ENCODE data around the gene GRB14.

GRB14 gene

GRCh38 chr2:164613321-164613982, 7.8 kb downstream of the GRB14 start:
- no peak for DNase-seq (ENCODE audit: low read depth)

- no peak for DNase-seq (ENCODE audit: low read depth)
Observed at GRCh38 chr2:164609790-164610189, 11.5 kb downstream of the GRB14 start.

- no peak for DNase-seq (ENCODE audit: low read depth)
Observed at GRCh38 chr2:164606557-164606956, 14.7 kb downstream of the GRB14 start.

- DNase-seq (ENCODE audit: low read depth), result no peak
Observed at GRCh38 chr2:164605295-164605694, 16.0 kb downstream of the GRB14 start.

GRCh38 chr2:164600763-164601162, 20.5 kb downstream of the GRB14 start:
- DNase-seq (ENCODE audit: low read depth), result no peak

- no peak for DNase-seq (ENCODE audit: low read depth)
Observed at GRCh38 chr2:164599954-164600589, 21.2 kb downstream of the GRB14 start.

GRCh38 chr2:164597983-164598382, 23.3 kb downstream of the GRB14 start:
- DNase-seq (ENCODE audit: low read depth), result no peak

GRCh38 chr2:164595031-164595430, 26.3 kb downstream of the GRB14 start:
- no peak for DNase-seq (ENCODE audit: low read depth)

GRCh38 chr2:164593959-164594358, 27.3 kb downstream of the GRB14 start:
- DNase-seq (ENCODE audit: low read depth), result no peak

GRCh38 chr2:164593541-164593940, 27.7 kb downstream of the GRB14 start:
- DNase-seq (ENCODE audit: low read depth), result no peak

GRCh38 chr2:164589522-164589921, 31.8 kb downstream of the GRB14 start:
- no peak for DNase-seq (ENCODE audit: low read depth)

- no peak for DNase-seq (ENCODE audit: low read depth)
Observed at GRCh38 chr2:164581050-164581449, 40.2 kb downstream of the GRB14 start.

- no peak for DNase-seq (ENCODE audit: low read depth)
Observed at GRCh38 chr2:164574931-164575330, 46.4 kb downstream of the GRB14 start.

- no peak for DNase-seq (ENCODE audit: low read depth)
Observed at GRCh38 chr2:164570475-164570874, 50.8 kb downstream of the GRB14 start.

- no peak for DNase-seq (ENCODE audit: low read depth)
Observed at GRCh38 chr2:164569378-164569777, 51.9 kb downstream of the GRB14 start.

GRCh38 chr2:164568317-164568716, 53.0 kb downstream of the GRB14 start:
- DNase-seq (ENCODE audit: low read depth), result no peak

GRCh38 chr2:164567335-164567989, 53.8 kb downstream of the GRB14 start:
- no peak for DNase-seq (ENCODE audit: low read depth)

GRCh38 chr2:164565359-164565758, 55.9 kb downstream of the GRB14 start:
- DNase-seq (ENCODE audit: low read depth), result no peak

GRCh38 chr2:164562666-164563065, 58.6 kb downstream of the GRB14 start:
- no peak for DNase-seq (ENCODE audit: low read depth)

- no peak for DNase-seq (ENCODE audit: low read depth)
Observed at GRCh38 chr2:164561991-164562390, 59.3 kb downstream of the GRB14 start.

- DNase-seq (ENCODE audit: low read depth), result no peak
Observed at GRCh38 chr2:164561416-164561815, 59.9 kb downstream of the GRB14 start.

- no peak for DNase-seq (ENCODE audit: low read depth)
Observed at GRCh38 chr2:164560902-164561301, 60.4 kb downstream of the GRB14 start.

GRCh38 chr2:164560181-164560792, 61.0 kb downstream of the GRB14 start:
- no peak for DNase-seq (ENCODE audit: low read depth)
